Stimulated activated effector memory CD8-positive, alpha-beta T cell treated with anti-CD3 and anti-CD28 coated beads, Interleukin-12 subunit alpha, Interleukin-12 subunit beta, amount 100 ng/mL, for 72 hours (primary cell): Measurements from ENCODE around the gene KHNYN.
A peak's percentile ranks its signal among the peaks of the same experiment; 100 is the strongest.
"Not testable (repeated sequence)": the region's sequence is repeated elsewhere in the genome, so short reads cannot be mapped to it uniquely, and the experiment has no call there.

Experiments used
- ATAC-seq: fragments of 150-1000 bp; cut with Tn5 transposase; 2 replicates; pipeline ENCODE4 v1.10.0; 2021
- DNase-seq, 2 donors: peaks; one replicate each; pipeline ENCODE4 v3.0.0; 2021 to 2022; ENCODE audit warnings: low spot score in 2 of 2
- H3K27ac Mint-ChIP-seq: one replicate; pipeline ENCODE4 v1.8.0; 2022; ENCODE audit warnings: mild to moderate bottlenecking, mixed read lengths
- H3K36me3 Mint-ChIP-seq: one replicate; pipeline ENCODE4 v1.8.0; 2022; ENCODE audit warnings: mild to moderate bottlenecking, mixed read lengths
- H3K4me1 Mint-ChIP-seq: one replicate; pipeline ENCODE4 v1.8.0; 2022; ENCODE audit warnings: mixed read lengths
- H3K4me3 Mint-ChIP-seq: one replicate; pipeline ENCODE4 v1.8.0; 2022; ENCODE audit warnings: mild to moderate bottlenecking, mixed read lengths
- H3K9me3 Mint-ChIP-seq: one replicate; pipeline ENCODE4 v1.8.0; 2022; ENCODE audit warnings: mixed read lengths

KHNYN gene

GRCh38 chr14:24429395-24430142 is at the start of gene KHNYN, which contains the start of gene CBLN3:
KHNYN (plus strand) TSS chr14:24429954; CDS start chr14:24430731, 777 bp downstream.
CBLN3 (minus strand) TSS chr14:24429668; CDS start chr14:24429054, 614 bp downstream.
- peak within 1 kb of the TSS; percentile 88 for H3K4me3 Mint-ChIP-seq
- H3K27ac Mint-ChIP-seq = peak within 1 kb of the TSS; percentile 98
- H3K9me3 Mint-ChIP-seq = no peaks in the 10 kb centered on the region
- peaks cover 57% of the 10 kb centered on the region for H3K36me3 Mint-ChIP-seq
- peaks cover 56% of the 10 kb centered on the region for H3K4me1 Mint-ChIP-seq
- ATAC-seq (peak; percentile 87), DNase-seq (peak; percentile 82 to 94)

- Mint-ChIP-seq H3K4me3 (no peak overlapping the region), H3K27ac (no peak overlapping the region), H3K4me1 (no peaks in the 10 kb centered on the region), H3K36me3 (no peaks in the 10 kb centered on the region), H3K9me3 (no peaks in the 10 kb centered on the region)
- no peak for DNase-seq
- ATAC-seq = peak; percentile 78
Measured at GRCh38 chr14:24381363-24382063, 48.2 kb upstream of the KHNYN start.

DNA sequence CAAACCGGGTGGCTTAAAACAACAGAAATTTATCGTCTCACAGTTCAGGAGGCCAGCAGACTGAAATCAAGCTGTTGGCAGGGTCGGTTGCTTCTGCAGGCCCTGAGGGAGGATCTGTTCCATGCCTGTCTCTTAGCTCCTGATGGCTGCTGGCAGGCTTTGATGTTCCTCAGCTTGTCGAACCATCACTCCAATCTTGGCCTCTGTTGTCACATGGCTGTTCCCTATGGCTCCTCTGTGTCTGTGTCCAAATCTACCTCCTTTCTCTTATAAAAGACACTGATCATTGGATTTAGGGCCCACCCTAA is 47.7 kb upstream of the KHNYN start:
- no peaks in the 10 kb centered on the region for H3K36me3 Mint-ChIP-seq
- DNase-seq = no peak
- no peak overlapping the region for H3K4me3 Mint-ChIP-seq
- H3K27ac Mint-ChIP-seq = no peak overlapping the region
- ATAC-seq = no peak
- no peaks in the 10 kb centered on the region for H3K4me1 Mint-ChIP-seq
- no peaks in the 10 kb centered on the region for H3K9me3 Mint-ChIP-seq

DNA sequence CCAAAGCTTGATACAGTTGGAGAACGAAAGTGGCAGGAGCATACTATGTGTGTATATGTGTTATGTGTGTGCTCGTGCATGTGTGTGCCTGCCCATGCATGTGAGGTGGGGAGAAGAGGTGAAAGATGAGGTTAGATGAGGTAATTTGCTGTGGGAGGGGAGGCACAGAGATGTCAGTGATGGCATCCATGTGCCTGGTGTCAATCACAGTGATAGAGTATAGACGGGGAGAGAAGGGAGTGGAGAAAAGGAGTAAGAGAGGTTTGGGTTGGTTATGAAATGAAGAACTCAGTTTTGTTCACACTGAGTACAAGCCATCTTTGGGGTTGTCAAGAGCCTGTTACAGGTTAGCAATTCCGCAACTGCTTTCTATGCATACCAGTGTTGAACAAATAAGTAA is 45.6 kb upstream of the KHNYN start:
- Mint-ChIP-seq H3K9me3 (no peaks in the 10 kb centered on the region), H3K4me3 (no peak overlapping the region), H3K27ac (no peak overlapping the region), H3K4me1 (no peaks in the 10 kb centered on the region), H3K36me3 (no peaks in the 10 kb centered on the region)
- no peak for DNase-seq
- ATAC-seq = no peak

DNA sequence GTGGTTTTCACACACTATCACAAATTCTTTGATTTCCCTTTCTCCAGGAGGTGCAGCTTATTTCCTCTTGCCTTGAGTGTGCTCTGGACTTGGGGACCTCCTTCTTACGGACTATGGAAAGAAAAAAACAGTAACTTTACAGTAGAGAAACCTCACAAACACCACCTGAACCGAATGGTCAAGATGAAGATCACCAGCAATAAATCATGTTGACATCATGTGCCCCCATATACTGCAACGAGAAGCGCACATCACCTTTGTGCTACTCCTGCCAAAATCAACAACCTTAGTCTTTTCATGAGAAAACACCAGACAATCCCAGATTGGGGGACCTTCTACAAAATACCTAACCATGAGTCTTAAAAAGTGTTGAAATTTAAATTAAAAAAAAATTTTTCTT is 44.2 kb upstream of the KHNYN start:
- Mint-ChIP-seq H3K4me1 (no peaks in the 10 kb centered on the region), H3K27ac (no peak overlapping the region), H3K36me3 (no peaks in the 10 kb centered on the region), H3K9me3 (no peaks in the 10 kb centered on the region), H3K4me3 (no peak overlapping the region)
- ATAC-seq = no peak
- DNase-seq = no peak

- Mint-ChIP-seq H3K36me3 (no peaks in the 10 kb centered on the region), H3K27ac (no peak overlapping the region), H3K4me1 (no peaks in the 10 kb centered on the region), H3K4me3 (no peak overlapping the region), H3K9me3 (no peaks in the 10 kb centered on the region)
- ATAC-seq (no peak), DNase-seq (no peak)
Measured at GRCh38 chr14:24387009-24387345, 42.8 kb upstream of the KHNYN start.

DNA sequence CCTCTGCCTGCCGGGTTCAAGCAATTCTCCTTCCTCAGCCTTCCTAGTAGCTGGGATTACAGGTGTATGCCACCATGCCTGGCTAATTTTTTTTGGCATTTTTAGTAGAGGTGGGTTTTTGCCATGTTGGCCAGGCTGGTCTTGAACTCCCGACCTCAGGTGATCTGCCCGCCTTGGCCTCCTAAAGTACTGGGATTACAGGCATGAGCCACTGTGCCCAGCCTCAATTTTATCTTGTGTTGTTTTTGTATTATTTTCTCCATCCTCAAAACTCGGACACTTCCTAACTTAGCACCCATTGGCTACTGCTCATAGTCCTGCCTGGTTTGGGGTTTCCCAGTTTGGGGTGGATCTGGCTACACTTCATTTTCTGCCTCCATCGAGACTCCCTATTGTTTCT is 42.2 kb upstream of the KHNYN start:
- DNase-seq, H3K36me3 Mint-ChIP-seq, H3K4me1 Mint-ChIP-seq, H3K4me3 Mint-ChIP-seq, ATAC-seq, H3K9me3 Mint-ChIP-seq, H3K27ac Mint-ChIP-seq: not testable (repeated sequence)

- DNase-seq (no peak), ATAC-seq (no peak)
- Mint-ChIP-seq H3K36me3 (no peaks in the 10 kb centered on the region), H3K4me1 (no peaks in the 10 kb centered on the region), H3K9me3 (no peaks in the 10 kb centered on the region), H3K27ac (no peak overlapping the region), H3K4me3 (no peak overlapping the region)
Measured at GRCh38 chr14:24388474-24389179, 41.1 kb upstream of the KHNYN start.

GRCh38 chr14:24389226-24389848 is 40.4 kb upstream of the KHNYN start:
- DNase-seq (no peak), ATAC-seq (no peak)
- Mint-ChIP-seq H3K36me3 (no peaks in the 10 kb centered on the region), H3K9me3 (no peaks in the 10 kb centered on the region), H3K27ac (no peak overlapping the region), H3K4me3 (no peak overlapping the region), H3K4me1 (no peaks in the 10 kb centered on the region)

- no peaks in the 10 kb centered on the region for H3K4me1 Mint-ChIP-seq
- H3K27ac Mint-ChIP-seq = no peak overlapping the region
- DNase-seq = no peak
- H3K4me3 Mint-ChIP-seq = no peak overlapping the region
- no peaks in the 10 kb centered on the region for H3K36me3 Mint-ChIP-seq
- H3K9me3 Mint-ChIP-seq = no peaks in the 10 kb centered on the region
- ATAC-seq = no peak
Measured at GRCh38 chr14:24390701-24391468, 38.9 kb upstream of the KHNYN start.

GRCh38 chr14:24392325-24393091 is 37.2 kb upstream of the KHNYN start:
- no peak for ATAC-seq
- no peak for DNase-seq
- H3K4me3 Mint-ChIP-seq = no peak overlapping the region
- H3K4me1 Mint-ChIP-seq = no peaks in the 10 kb centered on the region
- no peaks in the 10 kb centered on the region for H3K9me3 Mint-ChIP-seq
- no peak overlapping the region for H3K27ac Mint-ChIP-seq
- H3K36me3 Mint-ChIP-seq = no peaks in the 10 kb centered on the region

- Mint-ChIP-seq H3K9me3 (no peaks in the 10 kb centered on the region), H3K4me1 (peaks cover under 1% of the 10 kb centered on the region), H3K36me3 (no peaks in the 10 kb centered on the region), H3K4me3 (no peak overlapping the region), H3K27ac (no peak overlapping the region)
- DNase-seq = no peak
- ATAC-seq = no peak
Measured at GRCh38 chr14:24394275-24394674, 35.5 kb upstream of the KHNYN start.

DNA sequence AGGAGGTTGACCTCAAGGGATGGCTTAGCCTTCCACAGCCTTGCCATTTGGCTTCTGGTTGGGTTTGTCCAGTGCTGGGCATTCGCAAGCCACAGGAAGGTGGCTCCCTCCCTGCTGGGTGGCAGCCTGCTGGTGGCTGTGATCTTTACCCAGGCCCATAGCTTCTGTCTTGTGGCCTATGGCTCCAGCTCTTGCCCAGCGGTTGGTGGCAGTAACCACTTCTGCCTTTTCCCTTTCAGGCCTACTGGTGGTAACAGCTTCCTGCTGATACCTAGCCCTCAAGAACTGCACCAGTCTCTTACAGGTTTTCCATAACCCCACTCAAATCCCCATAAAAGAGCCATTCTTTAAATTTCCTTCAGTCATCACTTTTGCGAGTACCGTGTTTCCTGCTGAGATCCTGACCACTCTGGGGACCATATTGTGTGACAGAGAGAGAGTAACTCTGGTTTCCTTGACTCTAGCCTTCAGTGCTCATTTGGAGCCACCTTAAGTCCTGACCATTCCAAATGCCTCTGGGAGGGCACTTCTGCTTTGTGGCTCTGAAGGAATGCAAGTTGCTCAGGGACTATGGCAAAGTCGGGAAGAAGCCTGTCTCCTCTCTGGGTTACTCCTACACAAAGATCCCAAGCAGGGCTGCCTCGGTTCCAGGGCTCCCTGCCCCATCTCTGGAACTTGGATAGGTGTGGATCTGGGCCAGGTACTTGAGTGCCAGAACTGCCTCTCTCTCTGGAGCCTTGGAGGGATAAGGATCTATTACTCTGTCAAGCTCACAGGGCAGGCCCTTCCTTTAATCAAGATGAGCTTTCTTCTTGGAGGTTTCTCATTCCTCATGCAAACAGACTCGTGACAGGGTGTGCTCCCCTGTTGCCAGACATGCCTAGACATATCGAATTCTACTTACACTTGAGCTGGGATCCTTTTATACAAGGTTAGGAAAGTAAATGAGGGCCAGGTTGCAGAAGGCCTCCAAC is 33.9 kb upstream of the KHNYN start:
- ATAC-seq (no peak), DNase-seq (no peak)
- Mint-ChIP-seq H3K9me3 (no peaks in the 10 kb centered on the region), H3K27ac (no peak overlapping the region), H3K36me3 (no peaks in the 10 kb centered on the region), H3K4me1 (peaks cover 11% of the 10 kb centered on the region), H3K4me3 (no peak overlapping the region)
